CD1c-positive myeloid dendritic cell (primary cell): Measurements from ENCODE around the gene FEM1C.
"Not testable (repeated sequence)": the region's sequence is repeated elsewhere in the genome, so short reads cannot be mapped to it uniquely, and the experiment has no call there.

ENCODE experiments used
- DNase-seq: peaks from one replicate; pipeline ENCODE4 v3.0.0-alpha.2; 2016; ENCODE audit errors: extremely low spot score

Gene FEM1C

GRCh38 chr5:115522832-115523403 is 21.7 kb downstream of the FEM1C start:
- no peak for DNase-seq

GRCh38 chr5:115520191-115520590 is 24.4 kb downstream of the FEM1C start:
- DNase-seq, result no peak

GRCh38 chr5:115516372-115516771 is 28.2 kb downstream of the FEM1C start:
- DNase-seq, result no peak

- no peak for DNase-seq
Observed at GRCh38 chr5:115514220-115514619, 30.4 kb downstream of the FEM1C start.

GRCh38 chr5:115511632-115512031 is 32.9 kb downstream of the FEM1C start:
- DNase-seq, result no peak

- no peak for DNase-seq
Observed at GRCh38 chr5:115510145-115510645, 34.4 kb downstream of the FEM1C start.

GRCh38 chr5:115509547-115509946 is 35.0 kb downstream of the FEM1C start:
- DNase-seq, result no peak

GRCh38 chr5:115507681-115508080 is 36.9 kb downstream of the FEM1C start:
- DNase-seq, result no peak

GRCh38 chr5:115503420-115503819 is 41.2 kb downstream of the FEM1C start:
- DNase-seq, result no peak

GRCh38 chr5:115501464-115502210 is 42.9 kb downstream of the FEM1C start:
- DNase-seq, result no peak

GRCh38 chr5:115500225-115500624 is 44.4 kb downstream of the FEM1C start:
- DNase-seq, result no peak

GRCh38 chr5:115496936-115497576 is 47.5 kb downstream of the FEM1C start:
- no peak for DNase-seq

- no peak for DNase-seq
Observed at GRCh38 chr5:115494570-115495289, 49.8 kb downstream of the FEM1C start.

GRCh38 chr5:115490596-115490995 is 54.0 kb downstream of the FEM1C start:
- DNase-seq, result no peak

GRCh38 chr5:115489733-115490132 is 54.8 kb downstream of the FEM1C start:
- no peak for DNase-seq

GRCh38 chr5:115487756-115488155 is 56.8 kb downstream of the FEM1C start:
- DNase-seq, result no peak

- DNase-seq, result peak; percentile 12
Observed at GRCh38 chr5:115487168-115487567, 57.4 kb downstream of the FEM1C start.

- DNase-seq, result no peak
Observed at GRCh38 chr5:115486728-115487127, 57.8 kb downstream of the FEM1C start.

- peak; percentile 89 for DNase-seq
Observed at GRCh38 chr5:115484368-115484767, 60.2 kb downstream of the FEM1C start.

- peak; percentile 41 for DNase-seq
Observed at GRCh38 chr5:115480900-115481299, 63.7 kb downstream of the FEM1C start.

- no peak for DNase-seq
Observed at GRCh38 chr5:115480271-115480670, 64.3 kb downstream of the FEM1C start.

- DNase-seq, result not testable (repeated sequence)
Observed at GRCh38 chr5:115479166-115479873, 65.3 kb downstream of the FEM1C start.
